Measurements from ENCODE around the gene FAM114A2.
A peak's percentile ranks its signal among the peaks of the same experiment; 100 is the strongest.

The FAM114A2 gene

DNA sequence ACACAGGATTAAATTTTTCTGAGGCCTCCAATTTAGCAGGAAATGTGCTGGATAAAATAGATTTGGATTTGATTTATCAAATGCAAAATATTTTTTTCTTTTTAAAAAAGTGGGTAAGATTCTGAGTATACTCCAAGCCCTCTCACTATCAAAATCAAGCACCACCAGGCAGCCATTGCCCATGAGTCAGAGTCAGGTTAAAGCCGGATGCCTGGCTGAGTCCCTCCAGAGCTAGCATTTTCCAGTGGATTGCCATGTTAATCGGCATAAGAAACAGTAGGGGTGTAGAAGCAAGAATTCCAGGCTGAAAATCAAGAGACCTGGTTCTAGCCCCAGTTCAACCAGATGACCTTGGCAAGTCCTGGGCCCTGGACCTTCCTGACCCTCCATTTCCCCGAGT is 85.3 kb downstream of the FAM114A2 start:
- H3K9ac ChIP-seq, result no peak overlapping the region
- no peaks in the 10 kb centered on the region for H3K36me3 ChIP-seq
- H4K20me1 ChIP-seq, result no peaks in the 10 kb centered on the region
- no peak for TF ChIP-seq Cebpa-rat (IDR thresholded peaks at IDR 0.05)
- H3K4me3 ChIP-seq, result no peak overlapping the region
- no peaks in the 10 kb centered on the region for H3K27me3 ChIP-seq
- no peak overlapping the region for H3K4me2 ChIP-seq
- H3K9me3 ChIP-seq (replicated peaks in 1 of 11), result peaks cover 0 to 8% (median 0%) of the 10 kb centered on the region in 11 experiments; a peak in 1 of 22 replicates
- no peak overlapping the region for H3K27ac ChIP-seq
- H3K4me1 ChIP-seq, result no peaks in the 10 kb centered on the region

DNA sequence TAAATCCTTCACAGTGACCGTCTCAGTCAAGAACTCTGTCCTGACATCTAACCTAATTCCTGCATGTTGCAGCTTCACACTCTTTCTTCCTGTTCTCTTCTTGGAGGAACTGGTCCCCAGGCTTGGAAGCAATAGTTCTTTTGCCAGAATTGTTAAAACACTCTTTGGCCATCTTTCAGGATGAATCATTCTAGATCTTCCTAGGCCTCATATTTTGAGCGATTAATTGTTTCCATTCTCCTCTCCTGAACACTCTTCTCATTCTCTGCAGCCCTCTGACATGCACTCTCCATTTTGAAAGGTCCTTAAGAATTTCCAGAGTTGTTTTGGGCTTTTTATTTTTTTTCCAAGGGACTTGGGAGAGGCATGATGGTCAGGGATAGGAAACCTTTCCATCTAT is 85.8 kb downstream of the FAM114A2 start:
- Histone ChIP-seq H3K4me3 (no peak overlapping the region), H3K9me3 (replicated peaks in 1 of 11) (peaks cover 0 to 8% (median 0%) of the 10 kb centered on the region in 11 experiments; a peak in 1 of 22 replicates), H3K27me3 (no peaks in the 10 kb centered on the region), H3K4me2 (no peak overlapping the region), H3K27ac (no peak overlapping the region), H3K9ac (no peak overlapping the region), H3K4me1 (no peaks in the 10 kb centered on the region), H3K36me3 (no peaks in the 10 kb centered on the region), H4K20me1 (no peaks in the 10 kb centered on the region)
- no peak for TF ChIP-seq Cebpa-rat (IDR thresholded peaks at IDR 0.05)

DNA sequence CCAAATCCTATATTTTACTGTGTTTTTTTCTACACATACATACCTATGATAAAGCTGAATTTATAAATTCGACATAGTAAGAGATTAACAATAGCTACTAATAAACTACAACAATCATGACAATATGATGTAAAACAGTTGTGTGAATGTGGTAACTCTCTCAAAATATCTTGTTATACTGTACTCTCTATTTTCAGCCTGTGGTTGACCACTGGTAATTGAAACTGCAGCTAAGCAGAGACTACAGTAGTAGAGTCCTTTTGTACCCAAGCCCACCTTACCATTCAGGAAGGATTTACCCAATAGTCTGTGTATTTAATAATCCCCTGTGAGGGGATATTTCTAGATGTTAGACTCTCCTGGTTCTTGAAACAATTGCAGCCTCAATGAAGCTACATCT is 86.7 kb downstream of the FAM114A2 start:
- H3K4me2 ChIP-seq, result no peak overlapping the region
- no peaks in the 10 kb centered on the region for H3K36me3 ChIP-seq
- no peak for TF ChIP-seq Cebpa-rat (IDR thresholded peaks at IDR 0.05)
- no peak overlapping the region for H3K27ac ChIP-seq
- no peak overlapping the region for H3K9ac ChIP-seq
- H3K9me3 ChIP-seq (replicated peaks in 1 of 11), result peaks cover 0 to 8% (median 0%) of the 10 kb centered on the region in 11 experiments; a peak in 1 of 22 replicates
- no peak overlapping the region for H3K4me3 ChIP-seq
- H3K27me3 ChIP-seq, result no peaks in the 10 kb centered on the region
- no peaks in the 10 kb centered on the region for H3K4me1 ChIP-seq
- no peaks in the 10 kb centered on the region for H4K20me1 ChIP-seq

DNA sequence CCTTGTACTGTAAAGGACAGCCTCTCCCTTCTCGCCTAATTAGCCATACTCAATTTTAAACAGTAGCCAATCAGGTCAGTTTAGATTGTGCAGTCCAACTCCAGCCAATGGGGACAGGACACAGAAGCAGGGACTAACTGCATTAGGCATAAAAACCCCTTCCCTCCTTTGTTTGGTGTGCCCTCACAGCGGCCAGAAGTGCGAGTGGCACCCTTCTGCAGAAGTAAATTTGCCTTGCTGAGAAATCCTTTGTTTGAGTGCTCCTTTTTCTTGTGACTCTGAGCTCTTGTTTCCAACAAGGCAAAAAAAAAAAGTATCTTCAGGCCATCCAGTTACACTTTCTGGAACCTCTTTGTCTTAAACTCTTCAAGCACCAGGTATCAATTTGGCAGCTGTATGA is 97.4 kb downstream of the FAM114A2 start:
- H3K27ac ChIP-seq, result no peak overlapping the region
- no peak overlapping the region for H3K4me2 ChIP-seq
- no peaks in the 10 kb centered on the region for H3K27me3 ChIP-seq
- peaks cover 64 to 92% (median 75%) of the 10 kb centered on the region in 11 experiments for H3K9me3 ChIP-seq (replicated peaks in 1 of 11)
- H3K36me3 ChIP-seq, result no peaks in the 10 kb centered on the region; a peak in 1 of 22 replicates
- H3K9ac ChIP-seq, result no peak overlapping the region
- no peaks in the 10 kb centered on the region for H3K4me1 ChIP-seq
- no peak for TF ChIP-seq Cebpa-rat (IDR thresholded peaks at IDR 0.05)
- peak overlapping the region in 1 of 10 experiments; percentile 24; a peak in 2 of 20 replicates for H3K4me3 ChIP-seq
- H4K20me1 ChIP-seq, result no peaks in the 10 kb centered on the region

Measured in BLaER1 treated with 17β-estradiol and CSF1 and Interleukin-3, amounts not matched to agents 10 nM and 100 nM (cell line).